Measurements from ENCODE around the gene NABP2.

Gene NABP2

DNA sequence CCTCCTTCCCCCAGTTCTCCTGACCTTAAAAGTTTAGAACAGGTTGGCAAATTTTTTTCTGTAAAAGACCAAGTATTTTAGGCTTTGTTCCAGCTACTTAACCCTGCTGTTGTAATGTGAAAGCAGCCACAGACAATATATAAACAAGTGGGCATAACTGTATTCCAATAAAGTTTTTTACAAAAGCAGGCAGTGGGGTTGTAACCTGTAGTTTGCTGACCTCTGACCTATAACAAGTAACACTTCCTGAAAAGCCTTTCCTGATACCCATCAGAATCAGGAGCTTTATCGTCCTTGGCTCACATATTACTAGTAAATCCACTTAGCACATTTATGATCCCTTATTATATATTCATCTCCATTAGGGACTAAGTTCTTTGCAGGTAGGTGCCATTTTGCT lies 21.8 kb upstream of the NABP2 start:
- Histone ChIP-seq H3F3A (ENCODE audit: insufficient read depth) (peaks cover 10% of the 10 kb centered on the region; the same call in 1 of the 2 replicates), H3K36me3 (ENCODE audit: low read length) (peaks cover 6% of the 10 kb centered on the region; the same call in 1 of the 2 replicates), H3K4me3 (ENCODE audit: insufficient read depth, low read length, poor library complexity, severe bottlenecking) (no peak overlapping the region), H3K9ac (ENCODE audit: low read length) (no peak overlapping the region), H3K9me2 (replicated peaks; ENCODE audit: insufficient read depth, low read length) (no peaks in the 10 kb centered on the region), H2AFZ (ENCODE audit: low read depth, low read length, severe bottlenecking) (no peak overlapping the region), H3K4me2 (ENCODE audit: low read depth, low read length, poor library complexity, severe bottlenecking) (no peak overlapping the region), H3K27me3 (ENCODE audit: low read length) (no peaks in the 10 kb centered on the region), H3K79me2 (ENCODE audit: insufficient read depth, low read length) (no peaks in the 10 kb centered on the region), H3K27ac (ENCODE audit: low read depth, low read length) (no peak overlapping the region), H4K20me1 (ENCODE audit: low read depth, low read length) (no peaks in the 10 kb centered on the region), H3K9me3 (ENCODE audit: insufficient read depth, low read length) (no peaks in the 10 kb centered on the region)
- TF ChIP-seq EZH2phosphoT487 (conservative IDR thresholded peaks at IDR 0.05; ENCODE audit: low read length) (no peak), CTCF (IDR thresholded peaks at IDR 0.05; ENCODE audit: insufficient read depth, low read length, poor library complexity, severe bottlenecking) (no peak)

DNA sequence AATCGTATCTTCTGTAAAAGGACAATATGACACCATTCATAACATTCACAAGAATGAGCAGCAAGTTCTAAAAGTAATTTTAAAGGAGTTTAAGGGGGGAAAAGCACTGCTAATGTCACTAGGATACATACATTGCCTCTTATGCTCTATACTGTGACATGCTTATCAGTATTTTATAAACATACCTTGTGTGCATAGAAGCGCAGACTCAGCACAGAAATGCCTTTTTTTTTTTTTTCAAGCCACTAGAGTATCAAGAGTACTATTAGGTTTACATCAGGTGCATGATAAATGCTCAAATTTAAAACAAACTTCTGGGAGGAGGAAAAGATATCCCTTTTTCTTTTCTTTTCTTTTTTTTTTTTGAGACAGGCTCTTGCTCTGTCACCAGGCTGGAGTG lies 21.3 kb upstream of the NABP2 start:
- no peaks in the 10 kb centered on the region for H3K27me3 ChIP-seq (ENCODE audit: low read length)
- H3K27ac ChIP-seq (ENCODE audit: low read depth, low read length) = no peak overlapping the region
- H3K4me3 ChIP-seq (ENCODE audit: insufficient read depth, low read length, poor library complexity, severe bottlenecking) = no peak overlapping the region
- H3F3A ChIP-seq (ENCODE audit: insufficient read depth) = peaks cover 10% of the 10 kb centered on the region; the same call in 1 of the 2 replicates
- H3K79me2 ChIP-seq (ENCODE audit: insufficient read depth, low read length) = no peaks in the 10 kb centered on the region
- TF ChIP-seq EZH2phosphoT487 (conservative IDR thresholded peaks at IDR 0.05; ENCODE audit: low read length) (no peak), CTCF (IDR thresholded peaks at IDR 0.05; ENCODE audit: insufficient read depth, low read length, poor library complexity, severe bottlenecking) (no peak)
- no peaks in the 10 kb centered on the region for H4K20me1 ChIP-seq (ENCODE audit: low read depth, low read length)
- H3K9me3 ChIP-seq (ENCODE audit: insufficient read depth, low read length) = no peaks in the 10 kb centered on the region
- H3K9ac ChIP-seq (ENCODE audit: low read length) = no peak overlapping the region
- H3K36me3 ChIP-seq (ENCODE audit: low read length) = peaks cover 8% of the 10 kb centered on the region; the same call in 1 of the 2 replicates
- no peak overlapping the region for H2AFZ ChIP-seq (ENCODE audit: low read depth, low read length, severe bottlenecking)
- no peaks in the 10 kb centered on the region for H3K9me2 ChIP-seq (replicated peaks; ENCODE audit: insufficient read depth, low read length)
- H3K4me2 ChIP-seq (ENCODE audit: low read depth, low read length, poor library complexity, severe bottlenecking) = no peak overlapping the region

DNA sequence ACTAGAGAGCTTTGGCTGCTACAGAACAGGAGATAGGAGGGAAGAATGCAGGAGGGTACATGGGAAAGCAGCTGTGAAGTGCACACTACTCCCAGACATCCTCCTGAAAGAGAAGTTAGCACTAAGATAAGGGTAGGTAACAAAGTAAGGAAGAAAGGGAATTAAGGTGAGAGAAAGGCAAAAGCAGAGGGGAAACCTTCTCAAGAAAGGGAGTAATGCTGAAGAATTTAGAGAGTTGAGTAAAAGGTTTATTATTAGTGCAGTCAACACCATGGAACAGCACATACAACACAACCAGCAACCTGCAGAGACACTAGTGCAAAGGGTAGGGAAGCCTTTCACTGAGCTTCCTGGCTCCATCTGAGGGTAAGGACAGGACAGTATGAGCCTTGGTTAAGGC lies 19.9 kb upstream of the NABP2 start:
- Histone ChIP-seq H2AFZ (ENCODE audit: low read depth, low read length, severe bottlenecking) (no peak overlapping the region), H3K4me2 (ENCODE audit: low read depth, low read length, poor library complexity, severe bottlenecking) (no peak overlapping the region), H3K4me3 (ENCODE audit: insufficient read depth, low read length, poor library complexity, severe bottlenecking) (no peak overlapping the region), H3K9ac (ENCODE audit: low read length) (no peak overlapping the region), H3K36me3 (ENCODE audit: low read length) (peaks cover 8% of the 10 kb centered on the region; the same call in 1 of the 2 replicates), H3F3A (ENCODE audit: insufficient read depth) (peaks cover 15% of the 10 kb centered on the region; the same call in 1 of the 2 replicates), H3K9me3 (ENCODE audit: insufficient read depth, low read length) (no peaks in the 10 kb centered on the region), H3K27ac (ENCODE audit: low read depth, low read length) (no peak overlapping the region), H3K27me3 (ENCODE audit: low read length) (no peaks in the 10 kb centered on the region), H3K79me2 (ENCODE audit: insufficient read depth, low read length) (no peaks in the 10 kb centered on the region), H3K9me2 (replicated peaks; ENCODE audit: insufficient read depth, low read length) (no peaks in the 10 kb centered on the region), H4K20me1 (ENCODE audit: low read depth, low read length) (no peaks in the 10 kb centered on the region)
- TF ChIP-seq EZH2phosphoT487 (conservative IDR thresholded peaks at IDR 0.05; ENCODE audit: low read length) (no peak), CTCF (IDR thresholded peaks at IDR 0.05; ENCODE audit: insufficient read depth, low read length, poor library complexity, severe bottlenecking) (no peak)
